IgD-negative memory B cell (primary cell): ENCODE measurements around the gene HYKK. TPM values are rescaled to one million over a fixed set of nuclear protein-coding genes. Genes with fewer than 3 reads are reported as not detected.
A peak's percentile ranks its signal among the peaks of the same experiment; 100 is the strongest.
"Not testable (repeated sequence)": the region's sequence is repeated elsewhere in the genome, so short reads cannot be mapped to it uniquely, and the experiment has no call there.

Source experiments
- H3K27ac Mint-ChIP-seq, 3 donors: one replicate each; pipeline ENCODE4 v1.8.0; 2020 to 2022; ENCODE audit warnings: mild to moderate bottlenecking in 3 of 3, mixed read lengths in 3 of 3, moderate library complexity in 1 of 3
- H3K27me3 Mint-ChIP-seq: one replicate; pipeline ENCODE4 v1.8.0; 2021; ENCODE audit warnings: mixed read lengths
- H3K36me3 Mint-ChIP-seq: one replicate; pipeline ENCODE4 v1.8.0; 2020; ENCODE audit warnings: mild to moderate bottlenecking, mixed read lengths
- H3K4me1 Mint-ChIP-seq, 3 donors: one replicate each; pipeline ENCODE4 v1.8.0; 2020 to 2022; ENCODE audit warnings: mixed read lengths in 3 of 3, mild to moderate bottlenecking in 1 of 3
- H3K4me3 Mint-ChIP-seq, 4 donors: one replicate each; pipeline ENCODE4 v1.8.0; 2020 to 2022; ENCODE audit warnings: mild to moderate bottlenecking in 4 of 4, mixed read lengths in 4 of 4, moderate library complexity in 3 of 4
- H3K9me3 Mint-ChIP-seq, 3 donors: one replicate each; pipeline ENCODE4 v1.8.0; 2020 to 2021; ENCODE audit warnings: mixed read lengths in 3 of 3, mild to moderate bottlenecking in 1 of 3
- polyA plus RNA-seq: library from polyadenylated mRNA; unstranded; fragments of 300-500 nt; fragmentation: Illumina TruSeq; gene quantifications from one replicate; pipeline ENCODE4 v1.2.3, GENCODE V29; 2021

HYKK gene
- polyA plus RNA-seq, 1 donor from 2014 or later, result not detected

- H3K36me3 Mint-ChIP-seq, result no peaks in the 10 kb centered on the region
- H3K27me3 Mint-ChIP-seq, result peaks cover 1% of the 10 kb centered on the region
- H3K4me3 Mint-ChIP-seq, result peak overlapping the region in 1 of 4 donors; percentile 46
- peaks cover 0 to 2% (median 1%) of the 10 kb centered on the region in 3 donors for H3K4me1 Mint-ChIP-seq
- peaks cover 0 to 4% (median 0%) of the 10 kb centered on the region in 3 donors for H3K9me3 Mint-ChIP-seq
- H3K27ac Mint-ChIP-seq, result no peak overlapping the region
Measured at GRCh38 chr15:78527325-78527724, 19.9 kb downstream of the HYKK start.

DNA sequence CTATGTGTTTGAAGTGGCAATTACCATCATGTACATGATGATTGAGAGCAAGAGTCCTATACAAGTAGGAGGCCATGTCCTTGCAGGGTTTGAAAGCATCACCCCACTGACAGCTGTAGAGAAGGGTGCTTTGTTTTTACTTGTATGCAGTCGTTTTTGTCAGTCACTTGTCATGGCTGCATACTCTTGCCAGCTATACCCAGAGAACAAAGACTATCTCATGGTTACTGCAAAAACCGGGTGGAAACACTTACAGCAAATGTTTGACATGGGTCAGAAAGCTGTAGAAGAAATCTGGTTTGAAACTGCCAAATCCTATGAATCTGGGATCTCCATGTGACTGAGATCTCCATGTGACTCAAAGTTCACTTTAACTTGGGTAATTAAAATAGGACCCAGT lies 26.0 kb downstream of the HYKK start:
- H3K4me1 Mint-ChIP-seq, result peaks cover 0 to 2% (median 0%) of the 10 kb centered on the region in 3 donors
- peaks cover 2% of the 10 kb centered on the region for H3K36me3 Mint-ChIP-seq

DNA sequence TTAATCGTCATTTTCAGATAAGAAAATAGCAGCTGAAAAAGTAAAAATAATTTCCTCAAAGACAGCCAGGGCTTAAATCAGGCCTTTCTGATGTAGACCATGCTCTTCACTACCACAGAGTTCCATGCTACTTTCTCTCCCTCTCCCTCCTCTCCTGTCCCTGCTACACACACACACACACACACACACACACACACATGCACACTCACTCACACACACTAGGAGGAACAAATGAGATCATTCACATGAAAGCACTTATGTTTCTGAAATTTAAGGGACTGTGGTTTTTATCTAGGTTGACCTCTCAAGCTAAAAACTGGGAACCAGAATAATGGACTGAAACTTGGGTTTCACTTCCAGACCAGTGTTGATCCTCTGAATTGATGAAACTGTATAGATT lies 28.8 kb downstream of the HYKK start:
- H3K4me3 Mint-ChIP-seq, result no peak overlapping the region
- peaks cover 2% of the 10 kb centered on the region for H3K36me3 Mint-ChIP-seq
- H3K9me3 Mint-ChIP-seq, result no peaks in the 10 kb centered on the region
- peaks cover 4 to 15% (median 4%) of the 10 kb centered on the region in 3 donors for H3K4me1 Mint-ChIP-seq
- H3K27me3 Mint-ChIP-seq, result no peaks in the 10 kb centered on the region
- H3K27ac Mint-ChIP-seq, result no peak overlapping the region

More for the DNA sequence above, 26.0 kb downstream of the HYKK start:
- H3K9me3 Mint-ChIP-seq, result no peaks in the 10 kb centered on the region
- no peak overlapping the region for H3K4me3 Mint-ChIP-seq
- H3K27ac Mint-ChIP-seq, result no peak overlapping the region
- H3K27me3 Mint-ChIP-seq, result peaks cover 1% of the 10 kb centered on the region

GRCh38 chr15:78537266-78537905 lies 30.0 kb downstream of the HYKK start:
- no peaks in the 10 kb centered on the region for H3K27me3 Mint-ChIP-seq
- H3K9me3 Mint-ChIP-seq, result no peaks in the 10 kb centered on the region
- peak overlapping the region in 1 of 3 donors; percentile 67 for H3K27ac Mint-ChIP-seq
- peaks cover 4% of the 10 kb centered on the region for H3K36me3 Mint-ChIP-seq
- peak overlapping the region in 1 of 4 donors; percentile 84 for H3K4me3 Mint-ChIP-seq
- peaks cover 10 to 26% (median 15%) of the 10 kb centered on the region in 3 donors for H3K4me1 Mint-ChIP-seq

DNA sequence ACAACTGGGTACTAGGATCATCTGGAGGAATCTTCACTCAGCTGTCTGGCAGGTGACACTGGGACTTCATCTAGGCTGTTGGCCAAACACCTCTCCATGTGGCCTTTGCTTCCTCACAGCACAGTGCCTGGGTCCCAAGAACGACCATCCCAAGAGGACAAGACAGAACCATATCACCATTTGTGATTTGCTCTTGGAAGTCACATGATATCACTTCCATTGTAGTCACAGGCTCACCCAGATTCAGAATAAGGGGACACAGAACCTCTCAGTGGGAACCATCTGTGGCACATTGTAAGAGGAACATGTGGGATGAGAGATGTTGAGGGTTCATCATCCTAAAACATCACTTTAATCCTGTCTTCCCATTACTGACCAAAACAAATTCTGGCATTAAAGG lies 31.0 kb downstream of the HYKK start:
- Mint-ChIP-seq H3K27ac (peak overlapping the region in 1 of 3 donors; percentile 67), H3K27me3 (no peaks in the 10 kb centered on the region), H3K4me1 (peaks cover 12 to 30% (median 21%) of the 10 kb centered on the region in 3 donors), H3K9me3 (no peaks in the 10 kb centered on the region), H3K36me3 (peaks cover 4% of the 10 kb centered on the region), H3K4me3 (peak overlapping the region in 2 of 4 donors; percentile 33 to 84)

DNA sequence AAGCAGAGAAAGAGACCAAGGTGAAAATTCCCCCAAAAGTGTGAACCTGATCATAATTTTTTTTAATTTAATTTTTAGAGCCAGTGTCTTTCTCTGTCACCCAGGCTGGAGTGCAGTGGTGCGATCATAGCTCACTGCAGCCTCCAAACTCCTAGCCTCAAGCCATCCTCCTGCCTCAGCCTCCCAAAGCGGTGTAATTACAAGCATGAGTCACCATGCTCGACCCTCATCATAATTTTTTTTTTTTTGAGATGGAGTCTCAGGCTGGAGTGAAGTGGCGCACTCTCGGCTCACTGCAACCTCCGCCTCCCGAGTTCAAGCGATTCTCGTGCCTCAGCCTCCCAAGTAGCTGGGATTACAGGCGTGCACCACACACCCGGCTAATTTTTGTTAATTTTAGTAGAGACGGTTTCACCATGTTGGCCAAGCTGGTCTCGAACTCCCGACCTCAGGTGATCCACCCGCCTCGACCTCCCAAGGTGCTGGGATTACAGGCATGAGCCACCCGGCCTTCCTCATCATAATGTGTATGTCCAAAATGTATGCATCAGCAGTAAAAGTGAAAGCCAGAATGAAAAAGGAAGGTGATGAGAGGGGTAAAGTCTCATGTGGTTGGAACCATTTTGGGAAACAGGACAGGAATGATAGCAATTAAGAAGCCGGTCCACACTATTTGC lies 32.2 kb downstream of the HYKK start:
- peak overlapping the region; percentile 89 to 100 (median 94) for H3K4me3 Mint-ChIP-seq
- H3K27ac Mint-ChIP-seq, result peak overlapping the region; percentile 89 to 100 (median 99)
- H3K36me3 Mint-ChIP-seq, H3K9me3 Mint-ChIP-seq, H3K27me3 Mint-ChIP-seq: not testable (repeated sequence)
- H3K4me1 Mint-ChIP-seq, result peaks cover 12 to 30% (median 21%) of the 10 kb centered on the region in 3 donors

- Mint-ChIP-seq H3K4me3 (peak within 1 kb of the TSS; percentile 89 to 100 (median 94)), H3K27me3 (no peaks in the 10 kb centered on the region), H3K4me1 (peaks cover 12 to 30% (median 21%) of the 10 kb centered on the region in 3 donors), H3K27ac (peak within 1 kb of the TSS; percentile 89 to 100 (median 99)), H3K36me3 (peaks cover 2% of the 10 kb centered on the region), H3K9me3 (no peaks in the 10 kb centered on the region)
Measured at GRCh38 chr15:78540141-78540870, 32.9 kb downstream of the HYKK start, which contains the start of gene PSMA4. Gene PSMA4, plus strand, starts transcription at chr15:78540444. Its CDS starts 1,484 bp downstream, at chr15:78541928.

DNA sequence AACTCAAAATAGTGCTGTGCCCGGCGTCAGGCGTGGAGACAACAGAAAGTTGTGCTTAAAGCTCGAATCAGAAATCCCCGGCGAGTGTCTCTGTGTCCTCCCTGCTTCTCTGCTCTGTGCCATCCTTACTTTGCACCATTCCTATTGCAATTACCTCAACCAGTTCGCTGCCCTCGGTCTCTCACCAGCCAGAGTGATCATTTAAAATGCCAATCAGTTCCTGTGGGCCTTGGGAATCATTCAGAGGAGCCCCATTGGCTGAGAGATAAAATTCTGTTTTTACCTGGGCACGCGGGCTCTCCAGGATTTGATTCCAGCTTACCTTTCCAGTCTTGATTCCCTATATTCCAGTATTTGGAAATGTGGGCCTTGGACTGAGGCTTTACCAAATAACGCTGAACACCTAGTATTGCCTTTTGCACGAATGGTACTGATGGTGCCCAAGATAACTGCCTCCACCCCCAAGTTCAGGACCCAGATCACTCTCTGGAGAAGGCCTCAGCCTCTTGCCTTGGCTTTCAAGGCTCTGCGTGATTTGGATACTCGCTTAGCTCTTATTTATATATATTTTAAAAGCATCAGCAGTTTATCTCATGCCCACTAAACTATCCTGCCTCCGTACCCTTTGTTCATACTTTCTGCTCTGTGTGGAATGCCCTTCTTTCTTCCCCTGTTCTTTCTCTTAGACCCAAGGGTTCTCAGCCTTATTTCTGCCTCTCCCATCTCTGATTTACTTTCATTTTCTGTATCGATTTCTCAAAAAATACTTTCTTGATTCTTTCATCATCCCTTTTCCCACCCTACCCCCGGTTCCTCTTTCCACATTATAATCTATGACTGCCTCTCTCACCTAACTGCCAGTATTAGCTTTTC lies 33.7 kb downstream of the HYKK start:
- no peaks in the 10 kb centered on the region for H3K27me3 Mint-ChIP-seq
- H3K27ac Mint-ChIP-seq, result peak overlapping the region; percentile 89 to 100 (median 99)
- peaks cover 2% of the 10 kb centered on the region for H3K36me3 Mint-ChIP-seq
- H3K9me3 Mint-ChIP-seq, result no peaks in the 10 kb centered on the region
- peak overlapping the region; percentile 89 to 100 (median 94) for H3K4me3 Mint-ChIP-seq
- peaks cover 10 to 30% (median 21%) of the 10 kb centered on the region in 3 donors for H3K4me1 Mint-ChIP-seq

DNA sequence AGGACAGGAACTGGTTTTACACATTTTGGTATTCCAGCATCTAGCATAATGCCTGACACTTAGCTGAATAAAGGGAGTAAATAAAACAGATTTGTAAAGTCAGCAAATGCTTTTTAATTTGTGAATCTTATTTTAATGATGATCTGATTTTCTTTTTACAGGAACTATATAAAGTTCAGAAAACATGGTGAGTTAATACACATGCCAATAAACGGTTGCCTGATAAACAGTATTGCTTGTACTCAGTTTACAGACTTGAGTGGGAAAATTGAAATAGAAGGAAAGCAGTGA lies 34.3 kb downstream of the HYKK start:
- Mint-ChIP-seq H3K4me1 (peaks cover 10 to 30% (median 21%) of the 10 kb centered on the region in 3 donors), H3K27me3 (no peaks in the 10 kb centered on the region), H3K36me3 (peaks cover 4% of the 10 kb centered on the region), H3K9me3 (no peaks in the 10 kb centered on the region), H3K4me3 (peak overlapping the region; percentile 89 to 100 (median 94)), H3K27ac (peak overlapping the region; percentile 89 to 100 (median 99))

DNA sequence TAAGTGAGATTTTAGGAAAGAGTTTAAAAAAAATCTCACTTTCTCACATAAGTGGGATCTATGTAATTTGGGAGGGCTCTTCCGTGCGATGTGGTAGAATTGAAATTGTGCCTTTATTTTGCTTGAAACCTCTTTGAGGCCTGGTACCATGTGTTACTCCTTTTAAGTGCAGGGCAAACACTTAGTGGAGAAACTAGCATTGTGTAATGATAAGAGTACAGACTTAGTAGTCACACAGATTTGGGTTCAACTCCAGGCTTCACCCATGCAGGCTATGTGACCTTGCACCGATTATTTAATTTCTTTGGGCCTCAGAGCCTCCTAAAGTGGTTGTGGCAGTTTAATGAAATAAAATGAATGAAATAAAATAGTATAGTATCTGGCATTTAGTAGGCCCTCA lies 35.3 kb downstream of the HYKK start:
- Mint-ChIP-seq H3K27ac (peak overlapping the region in 1 of 3 donors; percentile 81), H3K9me3 (no peaks in the 10 kb centered on the region), H3K36me3 (peaks cover 4% of the 10 kb centered on the region), H3K4me3 (peak overlapping the region in 3 of 4 donors; percentile 41 to 89 (median 73)), H3K4me1 (peaks cover 10 to 30% (median 21%) of the 10 kb centered on the region in 3 donors), H3K27me3 (no peaks in the 10 kb centered on the region)

- Mint-ChIP-seq H3K9me3 (no peaks in the 10 kb centered on the region), H3K27ac (no peak overlapping the region), H3K36me3 (peaks cover 2% of the 10 kb centered on the region), H3K4me3 (no peak overlapping the region), H3K27me3 (no peaks in the 10 kb centered on the region), H3K4me1 (no peaks in the 10 kb centered on the region)
Measured at GRCh38 chr15:78550194-78550593, 42.8 kb downstream of the HYKK start.

DNA sequence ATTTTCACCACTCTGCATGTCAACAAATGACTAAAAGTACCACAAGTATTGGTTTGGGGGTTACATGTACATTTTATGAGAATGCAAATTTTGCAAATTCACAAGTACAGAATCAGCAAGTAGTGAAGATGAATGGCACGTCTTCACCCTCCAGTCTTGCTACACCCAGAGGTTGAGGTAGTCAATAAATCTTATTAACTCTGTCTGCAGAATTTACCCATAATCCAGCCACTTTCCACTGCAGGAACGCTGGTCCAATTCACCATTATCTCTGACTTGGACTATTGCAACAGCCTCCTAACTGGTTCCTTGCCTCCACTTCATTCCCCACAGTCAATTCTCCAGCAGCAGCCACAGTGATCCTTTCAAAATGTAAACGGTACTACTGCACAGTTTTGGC lies 43.4 kb downstream of the HYKK start:
- Mint-ChIP-seq H3K4me1 (no peaks in the 10 kb centered on the region), H3K27ac (no peak overlapping the region)

DNA sequence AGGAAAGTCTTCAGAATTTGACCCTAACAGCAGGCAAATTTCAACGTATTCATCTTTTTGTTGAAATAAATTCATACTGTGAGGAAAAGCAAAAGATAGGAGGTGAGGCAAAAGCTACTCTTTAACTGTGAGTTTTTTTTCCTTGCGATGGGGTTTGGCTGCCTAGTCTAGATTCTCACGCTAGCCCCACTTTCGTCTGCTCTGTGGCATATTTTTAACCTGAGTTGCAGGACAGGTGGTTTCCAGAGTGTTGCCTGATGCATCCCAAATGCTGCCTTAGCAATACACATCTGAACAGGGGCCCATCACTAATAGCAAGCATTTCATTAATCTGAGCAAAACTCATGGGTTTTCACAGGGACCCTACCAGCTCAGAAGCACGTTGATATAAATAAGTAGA lies 44.5 kb downstream of the HYKK start:
- H3K4me3 Mint-ChIP-seq, result no peak overlapping the region
- no peaks in the 10 kb centered on the region for H3K9me3 Mint-ChIP-seq
- H3K4me1 Mint-ChIP-seq, result peaks cover 0 to 1% (median 0%) of the 10 kb centered on the region in 3 donors
- H3K27ac Mint-ChIP-seq, result no peak overlapping the region
- no peaks in the 10 kb centered on the region for H3K36me3 Mint-ChIP-seq
- H3K27me3 Mint-ChIP-seq, result no peaks in the 10 kb centered on the region

More for the DNA sequence above, 43.4 kb downstream of the HYKK start:
- Mint-ChIP-seq H3K27me3 (no peaks in the 10 kb centered on the region), H3K4me3 (no peak overlapping the region), H3K36me3 (peaks cover 2% of the 10 kb centered on the region), H3K9me3 (no peaks in the 10 kb centered on the region)

DNA sequence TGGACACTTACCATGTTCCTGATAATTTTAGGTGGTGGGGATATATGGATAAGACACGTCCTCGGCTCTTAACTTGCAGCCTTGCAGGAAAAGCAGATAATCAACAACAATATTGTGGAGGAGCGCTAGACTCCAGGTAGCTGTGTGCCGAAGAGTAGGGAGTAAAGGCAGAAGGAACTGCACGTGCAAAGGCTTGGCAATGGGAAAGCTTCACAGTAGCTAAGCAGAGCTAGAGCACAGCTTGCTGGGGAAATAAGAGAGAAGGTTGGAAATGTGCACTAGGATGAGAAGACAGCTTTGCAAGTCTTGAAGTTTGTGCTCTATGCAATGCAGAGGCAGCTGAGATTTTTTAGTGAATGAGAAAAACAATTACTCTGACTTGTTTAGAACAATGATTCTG lies 45.2 kb downstream of the HYKK start:
- Mint-ChIP-seq H3K36me3 (no peaks in the 10 kb centered on the region), H3K9me3 (no peaks in the 10 kb centered on the region), H3K27me3 (no peaks in the 10 kb centered on the region), H3K4me1 (peaks cover 0 to 2% (median 0%) of the 10 kb centered on the region in 3 donors), H3K27ac (no peak overlapping the region), H3K4me3 (peak overlapping the region in 1 of 4 donors; percentile 40)
